ENCODE measurements around the gene ARHGAP26.
"Not testable (repeated sequence)": the region's sequence is repeated elsewhere in the genome, so short reads cannot be mapped to it uniquely, and the experiment has no call there.

ARHGAP26 gene

GRCh38 chr5:143106174-143106573 lies 336.0 kb downstream of the ARHGAP26 start:
- no peak for DNase-seq

GRCh38 chr5:143108498-143109128 lies 338.4 kb downstream of the ARHGAP26 start:
- no peak for DNase-seq

GRCh38 chr5:143110591-143110990 lies 340.4 kb downstream of the ARHGAP26 start:
- peak; percentile 50 for DNase-seq

- DNase-seq: no peak
These were observed 341.6 kb downstream of the ARHGAP26 start for GRCh38 chr5:143111799-143112198.

GRCh38 chr5:143113461-143113860 lies 343.3 kb downstream of the ARHGAP26 start:
- DNase-seq: peak; percentile 41

- no peak for DNase-seq
These were observed 344.3 kb downstream of the ARHGAP26 start for GRCh38 chr5:143114481-143114880.

- no peak for DNase-seq
These were observed 345.2 kb downstream of the ARHGAP26 start for GRCh38 chr5:143115381-143115780.

GRCh38 chr5:143116814-143117213 lies 346.6 kb downstream of the ARHGAP26 start:
- no peak for DNase-seq

- DNase-seq: no peak
These were observed 347.6 kb downstream of the ARHGAP26 start for GRCh38 chr5:143117821-143118220.

- peak; percentile 79 for DNase-seq
These were observed 348.0 kb downstream of the ARHGAP26 start for GRCh38 chr5:143118222-143118621.

- not testable (repeated sequence) for DNase-seq
These were observed 348.6 kb downstream of the ARHGAP26 start for GRCh38 chr5:143118818-143119217.

GRCh38 chr5:143119291-143119769 lies 349.2 kb downstream of the ARHGAP26 start:
- DNase-seq: peak; percentile 83

- no peak for DNase-seq
These were observed 349.7 kb downstream of the ARHGAP26 start for GRCh38 chr5:143119881-143120341.

- DNase-seq: no peak
These were observed 350.4 kb downstream of the ARHGAP26 start for GRCh38 chr5:143120460-143121134.

GRCh38 chr5:143121135-143121475 lies 350.9 kb downstream of the ARHGAP26 start:
- DNase-seq: no peak

- DNase-seq: peak; percentile 43
These were observed 354.4 kb downstream of the ARHGAP26 start for GRCh38 chr5:143124593-143124992.

- DNase-seq: peak; percentile 9
These were observed 356.2 kb downstream of the ARHGAP26 start for GRCh38 chr5:143126174-143127019.

- no peak for DNase-seq
These were observed 358.4 kb downstream of the ARHGAP26 start for GRCh38 chr5:143128412-143129071.

GRCh38 chr5:143129203-143129602 lies 359.0 kb downstream of the ARHGAP26 start:
- DNase-seq: no peak

GRCh38 chr5:143129910-143130612 lies 359.9 kb downstream of the ARHGAP26 start:
- no peak for DNase-seq

GRCh38 chr5:143130613-143131305 lies 360.6 kb downstream of the ARHGAP26 start:
- no peak for DNase-seq

- DNase-seq: no peak
These were observed 361.8 kb downstream of the ARHGAP26 start for GRCh38 chr5:143131972-143132371.
